Stimulated activated CD4-positive, alpha-beta T cell treated with anti-CD3 and anti-CD28 coated beads, TNF-alpha, amount 100 ng/mL, for 1 hour (primary cell): ENCODE results near the gene IFFO2.

Experiments
- DNase-seq, 3 donors: peaks; one replicate each; pipeline ENCODE4 v3.0.0-alpha.2; 2020; ENCODE audit warnings: low read depth in 3 of 3, low spot score in 1 of 3

The IFFO2 gene

GRCh38 chr1:18856435-18856834, 100.0 kb downstream of the IFFO2 start:
- DNase-seq: no peak

DNA sequence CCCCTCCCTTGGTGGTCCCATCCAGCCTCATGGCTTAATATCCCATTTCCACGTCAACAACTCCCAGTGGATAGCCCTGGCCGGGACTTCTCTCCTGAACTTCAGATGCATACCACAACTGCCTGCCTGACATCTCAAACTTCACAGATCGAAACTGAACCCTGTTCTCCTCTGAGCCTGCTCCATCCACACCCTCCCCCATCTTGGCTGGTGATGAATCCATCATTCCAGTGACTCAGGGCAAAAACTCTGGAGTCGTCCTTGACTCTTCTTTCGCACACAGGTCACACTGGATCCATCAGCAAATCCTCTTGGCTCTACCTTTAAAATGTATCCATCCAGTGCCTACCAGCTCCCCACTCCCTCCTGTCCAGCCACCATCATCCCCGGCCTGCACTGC, 100.9 kb downstream of the IFFO2 start:
- DNase-seq: no peak

- DNase-seq: no peak
These were observed 102.0 kb downstream of the IFFO2 start for GRCh38 chr1:18854331-18855025.
